Cardiac septum (tissue), 1 donor: Measurements from ENCODE around the gene DIAPH3. TPM values are rescaled to one million over a fixed set of nuclear protein-coding genes. Genes with fewer than 3 reads are reported as not detected.
"Not testable (repeated sequence)": the region's sequence is repeated elsewhere in the genome, so short reads cannot be mapped to it uniquely, and the experiment has no call there.

Source experiments
- DNase-seq: peaks from one replicate; pipeline ENCODE4 v3.0.0-alpha.2; 2020; ENCODE audit warnings: low spot score
- intact Hi-C: fragments of 100-400 bp; cut with DNase I; formaldehyde crosslinking; loops from one replicate; pipeline ENCODE4 v1.14.0; 2022
- total RNA-seq: library from RNA; stranded (reverse); fragmentation: NEBNext Ultra II Directional; extraction: Animal tissue kit (Norgen Biotek cat#: 25700); gene quantifications from one replicate; pipeline ENCODE4 v1.2.1, GENCODE V29; 2021
- donor health status: DM: no; HTN: no; CAD: no.

DIAPH3 gene
- total RNA-seq, 1 donor from 2014 or later: 0.38 TPM

DNA sequence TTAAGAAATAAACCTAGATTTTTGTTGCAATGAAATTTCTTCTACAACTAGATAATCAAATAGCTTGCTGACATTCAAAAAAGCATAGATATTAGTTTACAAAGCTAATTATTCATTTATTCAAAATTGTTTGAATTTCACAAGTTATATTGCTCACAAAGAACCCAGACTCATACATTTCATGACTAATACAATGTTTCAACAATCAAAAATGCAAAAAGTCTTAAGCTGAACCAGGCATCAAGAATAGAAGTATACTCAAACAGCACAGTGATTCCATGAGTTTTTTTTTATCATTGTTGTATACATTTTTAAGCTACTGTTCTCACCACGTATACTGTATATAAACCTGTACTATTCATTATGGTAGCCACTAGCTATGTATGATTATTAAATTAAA lies 51.0 kb downstream of the DIAPH3 start:
- intact Hi-C loops: no loop called here
- no peak for DNase-seq

DNA sequence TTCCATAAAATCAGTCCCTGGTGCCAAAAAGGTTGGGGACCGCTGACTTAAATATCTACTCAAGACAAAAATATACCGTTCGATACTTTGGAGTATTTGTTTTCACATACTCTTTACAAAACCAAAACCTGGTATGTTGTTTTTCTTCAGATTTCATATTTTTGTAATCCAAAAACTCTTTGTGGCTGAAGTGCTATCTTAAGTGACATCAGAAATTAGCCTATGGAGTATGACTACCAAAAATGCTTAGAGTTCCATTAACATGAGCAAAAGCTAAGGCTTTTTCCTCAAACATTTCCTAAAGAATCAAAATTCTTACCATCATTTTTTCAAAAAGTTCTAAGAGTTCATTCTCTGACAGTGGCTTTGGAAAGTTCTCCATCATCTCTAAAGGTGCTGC lies 52.0 kb downstream of the DIAPH3 start:
- intact Hi-C loops: no loop called here
- DNase-seq: no peak

GRCh38 chr13:60109285-60109684 lies 54.4 kb downstream of the DIAPH3 start:
- intact Hi-C loops: no loop called here
- DNase-seq: no peak

DNA sequence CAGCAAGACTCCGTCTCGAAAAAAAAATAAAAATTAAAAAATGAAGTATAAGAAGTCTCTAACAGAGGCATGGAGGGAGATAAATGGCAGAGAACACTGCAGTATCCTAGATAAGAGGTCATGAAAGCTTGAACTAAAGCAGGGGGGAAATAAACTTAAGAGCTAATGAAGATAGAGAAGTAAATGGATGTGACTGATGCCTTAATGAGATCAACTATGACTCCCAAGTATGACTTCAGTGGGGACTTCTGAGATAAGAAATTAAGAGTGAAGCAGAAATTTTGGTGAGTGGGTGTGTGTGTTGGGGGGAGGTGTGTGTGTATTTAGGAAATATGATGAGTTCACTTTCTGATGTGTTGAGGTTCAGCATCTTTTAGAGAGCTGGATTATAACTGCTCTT lies 55.1 kb downstream of the DIAPH3 start:
- no peak for DNase-seq
- intact Hi-C loops: no loop called here

DNA sequence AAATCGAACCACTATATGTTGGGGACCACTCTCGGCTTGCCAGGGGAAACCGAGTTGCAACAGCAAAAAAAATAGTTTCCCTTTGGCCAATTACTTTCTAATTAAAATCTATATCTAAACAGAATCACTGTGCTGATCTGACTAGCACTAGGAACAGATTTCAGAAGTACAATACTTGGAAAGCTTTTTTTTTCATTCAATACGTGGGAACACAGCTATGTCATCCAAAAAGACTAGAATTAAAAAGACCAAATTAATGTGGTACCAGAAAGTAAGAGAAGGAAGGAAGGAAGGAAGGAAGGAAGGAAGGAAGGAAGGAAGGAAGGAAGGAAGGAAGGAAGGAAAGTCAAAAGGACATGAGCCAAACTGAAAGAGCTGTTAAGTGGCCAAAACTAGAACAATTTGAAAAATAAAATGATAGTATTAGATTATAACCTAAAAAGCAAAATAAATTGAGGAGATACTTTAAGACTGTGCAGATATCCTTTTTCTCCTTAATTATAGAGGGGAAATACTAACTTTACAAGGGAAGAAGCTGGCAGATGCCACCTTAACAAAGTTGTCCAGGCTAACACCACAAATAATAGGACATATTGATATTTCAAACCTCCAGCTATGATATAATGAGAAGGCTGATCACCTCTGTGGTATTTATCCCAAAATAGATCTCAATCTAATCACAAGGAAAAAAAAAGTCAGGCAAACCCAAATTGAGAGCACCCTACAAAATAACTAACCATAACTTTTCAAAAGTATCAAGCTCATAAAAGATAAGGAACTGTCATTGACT lies 63.9 kb downstream of the DIAPH3 start:
- no peak for DNase-seq
- intact Hi-C loops: no loop called here

- DNase-seq: no peak
- intact Hi-C loops: no loop called here
Observed at GRCh38 chr13:60095300-60095699, 68.4 kb downstream of the DIAPH3 start.

DNA sequence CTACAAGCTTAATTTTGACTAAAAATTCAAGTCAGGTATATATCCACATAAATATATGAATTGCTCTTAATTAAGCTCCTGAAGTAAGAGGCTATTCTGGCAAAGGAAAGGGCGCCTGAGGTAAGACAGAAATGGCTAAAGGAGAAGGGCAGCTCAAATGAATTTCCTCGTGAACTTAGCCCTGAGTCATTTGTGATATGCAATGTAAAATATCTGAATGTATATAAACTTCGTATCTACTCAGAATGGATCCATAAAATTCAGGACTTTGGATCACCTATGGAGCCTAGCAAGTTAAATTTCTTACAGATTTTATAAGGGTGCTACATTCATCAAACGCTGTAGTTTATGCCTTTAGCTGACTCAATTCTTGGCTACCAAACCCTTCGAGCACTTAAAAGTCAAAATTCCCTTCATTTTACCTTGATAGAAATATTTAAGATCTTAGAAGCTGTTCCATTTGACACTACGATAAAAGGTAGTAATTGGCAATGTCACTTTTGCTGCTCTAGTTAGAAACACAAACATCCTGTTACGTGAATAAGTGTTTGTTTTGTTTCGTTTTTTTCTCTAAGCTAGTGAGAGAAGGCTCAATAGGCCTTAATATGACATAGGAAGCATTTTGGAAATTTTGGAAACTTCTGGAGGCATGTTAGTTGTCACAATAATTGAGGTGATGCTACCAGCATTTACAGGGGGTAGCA lies 69.2 kb downstream of the DIAPH3 start:
- DNase-seq: no peak

DNA sequence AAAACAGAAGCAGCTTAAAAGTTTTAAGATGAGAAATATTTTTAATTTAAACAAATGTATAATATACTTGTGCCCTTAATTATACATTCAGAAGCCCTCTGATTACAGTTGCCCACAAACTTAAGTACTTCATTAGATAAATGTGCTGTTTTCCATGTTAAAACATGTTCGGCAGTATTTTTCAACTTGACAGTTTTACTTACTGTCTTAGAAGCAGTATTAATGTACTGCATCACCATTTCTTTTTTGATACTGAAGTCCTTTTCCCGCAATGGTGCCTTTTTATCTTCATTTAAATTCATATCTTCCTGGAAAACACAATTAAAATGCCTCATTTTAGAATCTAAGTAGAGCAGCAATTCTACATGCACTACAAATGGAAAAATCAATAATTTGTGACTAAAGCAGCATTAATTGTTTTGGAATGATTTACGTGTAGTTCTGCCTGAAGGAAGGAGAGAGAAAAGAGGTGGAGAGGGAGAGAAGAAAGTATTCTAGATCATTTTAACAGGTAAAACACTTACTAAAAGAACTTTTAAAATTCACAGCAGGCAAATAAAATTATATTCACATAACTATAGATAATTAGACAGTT lies 70.2 kb downstream of the DIAPH3 start:
- intact Hi-C loops: no loop called here
- no peak for DNase-seq

More for the DNA sequence above, 69.2 kb downstream of the DIAPH3 start:
- intact Hi-C loops: no loop called here

DNA sequence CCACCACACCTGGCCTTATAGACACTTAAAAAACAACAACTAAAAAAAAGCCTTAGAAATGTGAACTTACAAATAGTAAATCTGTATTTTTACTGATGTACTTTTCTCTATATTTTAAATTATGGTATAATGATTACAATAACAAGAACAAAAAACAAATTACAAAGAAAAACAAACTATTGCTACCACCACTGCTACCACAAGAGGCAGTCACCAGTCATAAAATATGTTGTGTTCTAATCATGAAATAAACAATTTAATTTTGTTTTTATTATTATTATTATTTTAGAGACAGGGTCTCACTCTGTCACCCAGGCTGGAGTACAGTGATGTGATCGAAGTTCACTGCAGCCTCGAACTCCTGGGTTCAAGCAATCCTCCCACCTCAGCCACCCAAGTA lies 72.2 kb downstream of the DIAPH3 start:
- DNase-seq: no peak
- intact Hi-C loops: no loop called here

GRCh38 chr13:60090574-60090973 lies 73.2 kb downstream of the DIAPH3 start:
- DNase-seq: no peak
- intact Hi-C loops: no loop called here

DNA sequence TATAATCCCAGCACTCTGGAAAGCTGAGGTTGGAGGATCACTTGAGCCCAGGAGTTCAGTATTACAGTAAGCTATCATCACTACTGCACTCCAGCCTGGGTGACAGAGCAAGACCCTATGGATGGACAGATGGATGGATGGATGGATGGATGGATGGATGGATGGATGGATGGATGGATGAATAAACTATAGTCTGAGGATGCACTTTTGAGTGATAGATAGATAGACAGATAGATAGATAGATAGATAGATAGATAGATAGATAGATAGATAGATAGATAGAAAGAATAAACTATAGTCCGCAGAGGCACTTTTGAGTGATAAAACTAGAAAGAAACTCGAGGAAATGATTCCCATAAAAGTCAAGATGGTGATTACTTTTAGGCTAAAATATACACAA lies 79.9 kb downstream of the DIAPH3 start:
- DNase-seq, intact Hi-C loops: not testable (repeated sequence)

DNA sequence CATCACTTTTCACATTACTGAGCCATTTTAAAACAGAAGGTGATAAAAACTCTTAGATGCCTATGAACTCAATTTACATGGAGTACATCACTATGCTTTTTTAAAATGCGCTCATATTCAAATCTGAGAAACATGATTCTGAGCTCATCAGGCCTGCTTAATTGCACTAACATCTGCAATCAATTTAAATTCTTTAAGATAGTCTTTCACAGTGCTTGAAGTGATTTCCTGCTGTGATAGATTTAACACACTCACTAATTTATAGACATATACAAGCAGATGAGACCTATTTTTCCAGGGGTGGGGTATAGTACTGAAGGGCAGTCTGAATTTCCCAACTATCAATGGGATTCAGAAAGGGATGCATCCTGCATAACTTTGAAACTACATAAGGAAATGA lies 82.9 kb downstream of the DIAPH3 start:
- intact Hi-C loops: no loop called here
- no peak for DNase-seq

- DNase-seq: no peak
- intact Hi-C loops: no loop called here
Observed at GRCh38 chr13:60078226-60078625, 85.5 kb downstream of the DIAPH3 start.

DNA sequence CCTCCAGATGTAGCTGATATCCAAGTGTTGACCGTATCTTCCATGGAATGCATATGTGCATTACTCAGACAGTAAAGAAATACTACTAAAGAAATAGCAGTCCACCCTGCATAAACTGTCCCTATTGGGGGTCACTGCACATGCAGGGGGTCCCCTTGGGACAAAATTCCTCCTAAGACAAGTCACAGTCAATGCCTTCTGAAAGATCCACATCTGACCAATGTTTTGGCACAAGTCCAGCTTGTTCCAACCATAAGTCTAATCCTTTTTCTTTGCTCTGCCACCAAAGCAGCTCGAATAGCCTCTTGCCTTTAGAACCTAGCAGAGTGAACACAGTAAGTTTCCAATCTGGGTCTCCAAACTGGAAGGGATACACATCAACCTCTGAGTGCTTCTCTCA lies 87.9 kb downstream of the DIAPH3 start:
- no peak for DNase-seq
- intact Hi-C loops: no loop called here

GRCh38 chr13:60074397-60074796 lies 89.3 kb downstream of the DIAPH3 start:
- intact Hi-C loops: no loop called here
- no peak for DNase-seq

DNA sequence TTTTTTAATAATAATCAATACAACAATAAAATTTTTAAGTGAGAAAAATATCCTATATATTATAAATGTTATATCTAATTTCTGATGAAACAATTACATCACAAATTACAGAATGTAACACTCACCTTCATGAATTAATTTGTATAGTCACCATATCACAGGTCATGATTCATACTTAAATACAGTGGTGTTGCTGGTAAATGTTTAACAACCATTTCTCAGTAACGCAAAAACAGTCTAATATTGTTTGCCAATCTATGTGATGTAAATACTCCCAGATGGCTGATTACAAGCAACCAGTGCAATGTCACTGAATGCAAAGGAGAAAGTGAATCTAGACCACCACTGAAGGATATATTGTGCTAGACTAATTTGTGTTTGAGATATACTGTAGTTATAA lies 97.5 kb downstream of the DIAPH3 start:
- intact Hi-C loops: no loop called here
- no peak for DNase-seq

GRCh38 chr13:60062502-60062901 lies 101.2 kb downstream of the DIAPH3 start:
- DNase-seq: no peak
- intact Hi-C loops: no loop called here

DNA sequence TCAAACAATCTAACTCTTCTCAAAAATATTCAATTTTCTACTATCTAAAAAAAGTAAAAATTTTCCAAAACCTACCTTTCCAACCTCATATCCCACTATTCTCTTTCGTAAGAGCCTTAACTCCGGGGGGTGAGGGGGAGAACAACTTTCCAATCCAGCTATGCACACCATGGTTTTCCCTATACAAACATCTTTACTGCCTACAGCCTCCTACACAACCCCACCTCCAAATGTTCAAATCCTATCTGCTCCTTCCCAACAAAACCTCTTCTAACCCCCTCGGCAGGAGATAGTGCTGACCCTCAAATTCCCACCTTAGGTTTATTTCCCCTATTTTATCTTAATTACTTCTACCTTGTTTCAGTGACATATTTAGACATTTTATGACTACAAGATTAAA lies 102.0 kb downstream of the DIAPH3 start:
- intact Hi-C loops: no loop called here
- DNase-seq: no peak

DNA sequence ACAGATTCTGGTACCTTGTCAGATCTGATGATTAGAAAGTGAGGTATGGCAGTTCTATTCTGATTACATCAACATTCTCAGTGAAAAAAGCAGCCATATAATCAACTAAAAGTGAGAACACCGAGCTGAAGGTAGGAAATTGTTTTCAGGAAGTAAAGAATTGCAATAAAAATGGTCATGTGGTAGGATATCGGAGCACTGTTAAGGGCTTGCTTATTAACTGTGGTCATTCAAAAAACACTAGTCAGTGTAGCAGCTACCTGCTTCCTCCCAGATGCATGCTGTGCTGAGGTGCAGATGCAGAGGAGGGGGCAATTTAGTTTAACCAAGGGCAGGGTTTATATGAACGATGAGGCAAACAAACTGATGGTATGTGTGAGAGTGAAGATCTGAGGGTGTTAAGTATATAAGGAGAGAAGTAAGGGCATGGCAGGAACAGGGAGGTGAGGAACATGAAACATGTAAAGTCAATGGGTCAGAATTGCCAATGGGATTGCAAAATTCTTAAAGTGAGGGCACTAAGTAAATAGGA lies 111.9 kb downstream of the DIAPH3 start:
- DNase-seq: no peak
- intact Hi-C loops: no loop called here

DNA sequence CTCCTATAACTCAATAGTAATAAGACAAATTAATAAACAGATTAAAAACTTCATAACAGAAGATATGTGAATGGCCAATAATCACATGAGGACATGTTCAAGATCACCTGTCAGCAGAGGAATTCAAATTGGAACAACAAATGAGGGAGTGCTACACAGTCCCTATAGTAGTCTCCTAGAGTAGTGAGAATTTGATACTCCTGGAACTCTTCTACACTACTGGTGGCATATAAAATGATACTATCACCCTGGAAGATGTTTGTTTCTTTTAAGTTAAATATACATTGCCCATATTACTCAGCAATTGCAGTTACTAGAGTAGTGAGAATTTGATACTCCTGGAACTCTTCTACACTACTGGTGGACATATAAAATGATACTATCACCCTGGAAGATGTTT lies 115.4 kb downstream of the DIAPH3 start:
- DNase-seq, intact Hi-C loops: not testable (repeated sequence)

DNA sequence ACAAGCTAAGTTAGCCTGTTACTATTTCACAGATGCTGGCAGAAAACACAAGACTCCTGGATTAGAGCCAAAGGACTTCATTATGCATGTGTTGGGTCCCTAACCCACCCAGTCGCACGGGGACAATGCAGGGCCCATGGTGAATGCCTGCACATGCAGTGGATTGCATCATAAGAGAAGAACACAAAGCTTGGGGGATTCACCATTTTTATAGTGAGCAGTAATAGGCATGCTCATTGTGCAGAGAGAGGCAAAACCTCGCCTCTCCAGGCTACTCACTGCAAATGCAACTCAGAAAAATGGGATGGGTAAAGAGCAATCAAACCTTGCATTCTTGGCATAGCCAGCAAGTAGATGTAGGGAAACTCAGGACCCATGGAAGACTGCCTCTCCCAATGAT lies 115.8 kb downstream of the DIAPH3 start:
- intact Hi-C loops: no loop called here
- no peak for DNase-seq
